Measurements from ENCODE around the gene TESMIN. TPM values are rescaled to one million over a fixed set of nuclear protein-coding genes. Genes with fewer than 3 reads are reported as not detected.

TESMIN gene
- polyA plus RNA-seq, 3 donors: 1.9 to 2.6 (median 2.5) TPM

- H3K4me2 ChIP-seq (replicated peaks; ENCODE audit: extremely low read depth, low read length, poor library complexity, severe bottlenecking): no peak overlapping the region
- H3K9me3 Mint-ChIP-seq: peaks cover 0 to 19% (median 14%) of the 10 kb centered on the region in 7 donors
- H3K79me2 ChIP-seq (ENCODE audit: insufficient read depth, low read length): no peaks in the 10 kb centered on the region
- H3K9ac ChIP-seq (ENCODE audit: insufficient read depth, low read length, poor library complexity, severe bottlenecking): no peak overlapping the region
- intact Hi-C loops (cut with micrococcal nuclease): no loop called here
- no peak overlapping the region for H3K4me3 Mint-ChIP-seq
- no peak for DNase-seq
- no peak overlapping the region for H2AFZ ChIP-seq (ENCODE audit: insufficient read depth, low read depth, low read length, poor library complexity, severe bottlenecking)
- 97% methylated on average over 5 of the region's 11 CpGs for WGBS (ENCODE audit: insufficient coverage)
- TF ChIP-seq CTCF (IDR thresholded peaks at IDR 0.05): no peak
- peaks cover 11 to 13% of the 10 kb centered on the region in 2 donors for H3K9me3 ChIP-seq (replicated peaks in 1 of 2; ENCODE audit: control insufficient read depth in 1 of 2, insufficient read depth in 1 of 2, low read length in 2 of 2)
- H3K36me3 Mint-ChIP-seq: no peaks in the 10 kb centered on the region
- no peak overlapping the region for H3K27ac ChIP-seq (ENCODE audit: low read depth in 1 of 2, low read length in 2 of 2)
- H3K27me3 ChIP-seq (ENCODE audit: control insufficient read depth in 2 of 2, insufficient read depth in 2 of 2, low read length in 2 of 2): no peaks in the 10 kb centered on the region
- peaks cover 2 to 17% (median 13%) of the 10 kb centered on the region in 3 donors for H3K27me3 Mint-ChIP-seq (ENCODE audit: low read depth in 3 of 3)
- H3K36me3 ChIP-seq (replicated peaks in 1 of 2; ENCODE audit: control insufficient read depth in 1 of 2, insufficient read depth in 2 of 2, low read length in 2 of 2): no peaks in the 10 kb centered on the region
- peak overlapping the region in 1 of 7 donors; percentile 60 for H3K27ac Mint-ChIP-seq
- peaks cover 4% of the 10 kb centered on the region for H3K4me1 Mint-ChIP-seq
- H3K4me1 ChIP-seq (ENCODE audit: control insufficient read depth in 1 of 2, insufficient read depth in 2 of 2, low read length in 2 of 2): no peaks in the 10 kb centered on the region
- no peaks in the 10 kb centered on the region for H4K20me1 ChIP-seq (ENCODE audit: insufficient read depth, low read length)
- H3K4me3 ChIP-seq (replicated peaks in 1 of 3; ENCODE audit: low read depth in 2 of 3, low read length in 3 of 3): no peak overlapping the region
Observed at GRCh38 chr11:68673991-68674390, 77.3 kb downstream of the TESMIN start.

GRCh38 chr11:68673306-68673945, 77.9 kb downstream of the TESMIN start:
- intact Hi-C loops (cut with micrococcal nuclease): no loop called here
- DNase-seq: no peak
- Histone ChIP-seq H2AFZ (ENCODE audit: insufficient read depth, low read depth, low read length, poor library complexity, severe bottlenecking) (no peak overlapping the region), H3K27ac (ENCODE audit: low read depth in 1 of 2, low read length in 2 of 2) (no peak overlapping the region), H3K4me2 (replicated peaks; ENCODE audit: extremely low read depth, low read length, poor library complexity, severe bottlenecking) (no peak overlapping the region), H3K36me3 (replicated peaks in 1 of 2; ENCODE audit: control insufficient read depth in 1 of 2, insufficient read depth in 2 of 2, low read length in 2 of 2) (no peaks in the 10 kb centered on the region), H3K4me3 (replicated peaks in 1 of 3; ENCODE audit: low read depth in 2 of 3, low read length in 3 of 3) (no peak overlapping the region), H4K20me1 (ENCODE audit: insufficient read depth, low read length) (no peaks in the 10 kb centered on the region), H3K27me3 (ENCODE audit: control insufficient read depth in 2 of 2, insufficient read depth in 2 of 2, low read length in 2 of 2) (no peaks in the 10 kb centered on the region), H3K9me3 (replicated peaks in 1 of 2; ENCODE audit: control insufficient read depth in 1 of 2, insufficient read depth in 1 of 2, low read length in 2 of 2) (peaks cover 11 to 13% of the 10 kb centered on the region in 2 donors), H3K9ac (ENCODE audit: insufficient read depth, low read length, poor library complexity, severe bottlenecking) (no peak overlapping the region), H3K4me1 (ENCODE audit: control insufficient read depth in 1 of 2, insufficient read depth in 2 of 2, low read length in 2 of 2) (no peaks in the 10 kb centered on the region), H3K79me2 (ENCODE audit: insufficient read depth, low read length) (no peaks in the 10 kb centered on the region)
- H3K4me3 Mint-ChIP-seq: no peak overlapping the region
- H3K4me1 Mint-ChIP-seq: no peaks in the 10 kb centered on the region
- H3K36me3 Mint-ChIP-seq: no peaks in the 10 kb centered on the region
- 100% methylated on average over 2 of the region's 6 CpGs for WGBS (ENCODE audit: insufficient coverage)
- TF ChIP-seq CTCF (IDR thresholded peaks at IDR 0.05): no peak
- peaks cover 2 to 17% (median 13%) of the 10 kb centered on the region in 3 donors for H3K27me3 Mint-ChIP-seq (ENCODE audit: low read depth in 3 of 3)
- peaks cover 0 to 19% (median 14%) of the 10 kb centered on the region in 7 donors for H3K9me3 Mint-ChIP-seq
- no peak overlapping the region for H3K27ac Mint-ChIP-seq

All from CD14-positive monocyte (primary cell).